Fibroblast of lung (primary cell): ENCODE results near the gene ADIRF. TPM values are rescaled to one million over a fixed set of nuclear protein-coding genes. Genes with fewer than 3 reads are reported as not detected.
"Not testable (repeated sequence)": the region's sequence is repeated elsewhere in the genome, so short reads cannot be mapped to it uniquely, and the experiment has no call there.

ENCODE experiments used
- DNase-seq, 2 donors: peaks; one replicate each; pipeline versions ENCODE4 v3.0.0 to v3.0.0-alpha.2; 2010; ENCODE audit warnings: low read depth in 2 of 2
- H2AFZ ChIP-seq: 2 replicates; pipeline ENCODE4 v1.5.1; 2012; ENCODE audit warnings: low read length, control low read depth, inconsistent platforms
- H3K27ac ChIP-seq: 2 replicates; pipeline ENCODE4 v1.5.1; 2011; ENCODE audit warnings: low read length, control low read depth; ENCODE audit not compliant: insufficient read depth
- H3K27me3 ChIP-seq: 2 replicates; pipeline ENCODE4 v1.5.1; 2011; ENCODE audit warnings: mild to moderate bottlenecking, low read length; ENCODE audit not compliant: control insufficient read depth, insufficient read depth
- H3K36me3 ChIP-seq: 2 replicates; pipeline ENCODE4 v1.5.1; 2011; ENCODE audit warnings: low read length; ENCODE audit not compliant: control insufficient read depth, insufficient read depth
- H3K4me1 ChIP-seq: 2 replicates; pipeline ENCODE4 v1.5.1; 2011; ENCODE audit warnings: low read length; ENCODE audit not compliant: control insufficient read depth, insufficient read depth; ENCODE audit errors: extremely low read depth
- H3K4me2 ChIP-seq: 2 replicates; pipeline ENCODE4 v1.5.1; 2011; ENCODE audit warnings: low read length, control low read depth; ENCODE audit not compliant: insufficient read depth; ENCODE audit errors: extremely low read depth
- H3K4me3 ChIP-seq, 4 experiments: fragments of 200-600 bp in 1 of 4; sonication (generic) in 1 of 4; replicated peaks in 1 of 4; 2 replicates each; pipeline ENCODE4 v1.5.1; 2011 to 2016; ENCODE audit warnings: low read length in 4 of 4, low read depth in 3 of 4, mild to moderate bottlenecking in 3 of 4, control low read depth in 2 of 4, inconsistent platforms in 1 of 4, mixed read lengths in 1 of 4; ENCODE audit not compliant: insufficient read depth in 1 of 4; ENCODE audit errors: control extremely low read depth in 1 of 4
- H3K79me2 ChIP-seq: 2 replicates; pipeline ENCODE4 v1.5.1; 2012; ENCODE audit warnings: mild to moderate bottlenecking, low read length, inconsistent platforms; ENCODE audit not compliant: control insufficient read depth, insufficient read depth
- H3K9ac ChIP-seq: 2 replicates; pipeline ENCODE4 v1.5.1; 2011; ENCODE audit warnings: mild to moderate bottlenecking, low read length, control low read depth; ENCODE audit not compliant: insufficient read depth
- H3K9me3 ChIP-seq: 2 replicates; pipeline ENCODE4 v1.5.1; 2012; ENCODE audit warnings: low read depth, low read length; ENCODE audit not compliant: control insufficient read depth, insufficient read depth
- H4K20me1 ChIP-seq: 2 replicates; pipeline ENCODE4 v1.5.1; 2011; ENCODE audit warnings: low read length; ENCODE audit not compliant: control insufficient read depth, insufficient read depth; ENCODE audit errors: extremely low read depth
- polyA plus RNA-seq, 2 donors: library from polyadenylated mRNA; depleted of rRNA in 1 of 2; stranded (reverse) in 1 of 2; unstranded in 1 of 2; fragments of >200 nt; gene quantifications; 2 replicates each; pipeline ENCODE4 v1.2.1, GENCODE V29; 2011 to 2012; ENCODE audit warnings: missing spikeins in 1 of 2
- total RNA-seq: library from RNA; depleted of rRNA; stranded (reverse); fragments of >200 nt; gene quantifications from 2 replicates; pipeline ENCODE4 v1.2.1, GENCODE V29; 2014

ADIRF gene
- total and polyA plus RNA-seq, 2 donors (not counting 1 experiment from before 2014, with no cell fraction given), result 39.4 to 142 TPM

DNA sequence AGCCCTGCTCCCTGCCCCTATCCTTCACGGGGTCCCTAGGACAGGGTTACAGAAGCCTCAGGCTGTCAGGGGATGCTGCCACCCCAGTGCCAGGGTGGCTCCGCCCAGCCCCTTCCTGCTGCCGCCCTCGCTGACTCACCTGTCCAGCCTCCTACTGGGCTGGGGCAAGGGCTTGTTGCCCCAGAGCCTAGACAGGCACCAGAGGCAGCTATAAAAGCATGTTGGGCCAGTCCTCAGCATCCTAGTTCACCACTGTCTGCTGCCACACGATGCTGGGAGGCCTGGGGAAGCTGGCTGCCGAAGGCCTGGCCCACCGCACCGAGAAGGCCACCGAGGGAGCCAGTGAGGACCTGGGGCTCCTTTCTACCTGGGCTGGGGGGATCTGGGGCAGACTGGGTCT is 51.8 kb downstream of the ADIRF start, which contains the start of gene FAM25A:
TSS of gene FAM25A (plus strand) at position 239 of the 400 bp plus-strand sequence. CDS start at position 270, 31 bp downstream.
- H3K36me3 ChIP-seq, DNase-seq, H2AFZ ChIP-seq, H3K27ac ChIP-seq, H4K20me1 ChIP-seq, H3K9me3 ChIP-seq, H3K9ac ChIP-seq, H3K4me3 ChIP-seq, H3K4me1 ChIP-seq, H3K4me2 ChIP-seq, H3K79me2 ChIP-seq, H3K27me3 ChIP-seq: not testable (repeated sequence)

Other genes starting within 250 kb of the ADIRF start
- gene BMPR1A, start 211.9 kb upstream of the ADIRF start, total RNA-seq, result 53.7 and 61.8 TPM in 2 replicates
- 49.1 and 52.8 TPM in 2 replicates for gene BMPR1A, start 211.9 kb upstream of the ADIRF start, polyA plus RNA-seq
- gene MMRN2, start 10.9 kb upstream of the ADIRF start, total RNA-seq, result 0.77 and 2.1 TPM in 2 replicates
- 1.5 and 2.2 TPM in 2 replicates for gene MMRN2, start 10.9 kb upstream of the ADIRF start, polyA plus RNA-seq
- gene SNCG, start 9.9 kb upstream of the ADIRF start, total RNA-seq, result 8.7 and 21.3 TPM in 2 replicates
- 34.4 and 47.4 TPM in 2 replicates for gene SNCG, start 9.9 kb upstream of the ADIRF start, polyA plus RNA-seq
- not detected in 2 replicates for gene FAM25A, start 51.8 kb downstream of the ADIRF start, total RNA-seq
- not detected in 2 replicates for gene FAM25A, start 51.8 kb downstream of the ADIRF start, polyA plus RNA-seq
- 286 and 327 TPM in 2 replicates for gene GLUD1, start 126.4 kb downstream of the ADIRF start, total RNA-seq
- 130 and 146 TPM in 2 replicates for gene GLUD1, start 126.4 kb downstream of the ADIRF start, polyA plus RNA-seq
- gene SHLD2, start 126.7 kb downstream of the ADIRF start, total RNA-seq, result 21.6 and 26.2 TPM in 2 replicates
- 20.3 and 26.3 TPM in 2 replicates for gene SHLD2, start 126.7 kb downstream of the ADIRF start, polyA plus RNA-seq